Liver (tissue), 9 donors: ENCODE results near the gene NEK8. TPM values are rescaled to one million over a fixed set of nuclear protein-coding genes. Genes with fewer than 3 reads are reported as not detected.

Experiments used
- DNase-seq: peaks from one replicate; pipeline ENCODE4 v3.0.0-alpha.2; 2017; ENCODE audit warnings: low spot score
- H3K27ac ChIP-seq, 2 donors: one replicate each; pipeline ENCODE4 v1.7.0; 2013; ENCODE audit warnings: inconsistent platforms in 2 of 2, low read length in 2 of 2, control low read depth in 1 of 2, low read depth in 1 of 2, mild to moderate bottlenecking in 1 of 2
- H3K27me3 ChIP-seq, 4 donors: one replicate each; pipeline versions ENCODE4 v1.6.1 to v1.7.0; 2013; ENCODE audit warnings: low read length in 3 of 4, inconsistent platforms in 1 of 4, mild to moderate bottlenecking in 1 of 4, moderate library complexity in 1 of 4; ENCODE audit not compliant: control insufficient read depth in 4 of 4, insufficient read depth in 4 of 4
- H3K36me3 ChIP-seq, 4 donors: one replicate each; pipeline versions ENCODE4 v1.6.1 to v1.7.0; 2013; ENCODE audit warnings: low read length in 3 of 4, mild to moderate bottlenecking in 3 of 4, low read depth in 1 of 4, moderate library complexity in 1 of 4; ENCODE audit not compliant: control insufficient read depth in 4 of 4, insufficient read depth in 3 of 4
- H3K4me1 ChIP-seq, 4 donors: one replicate each; pipeline versions ENCODE4 v1.6.1 to v1.7.0; 2013; ENCODE audit warnings: low read length in 3 of 4, mild to moderate bottlenecking in 3 of 4, moderate library complexity in 1 of 4; ENCODE audit not compliant: control insufficient read depth in 4 of 4, insufficient read depth in 4 of 4
- H3K4me3 ChIP-seq, 3 donors: one replicate each; pipeline versions ENCODE4 v1.6.1 to v1.7.0; 2013; ENCODE audit warnings: low read length in 3 of 3, control low read depth in 1 of 3, low read depth in 1 of 3, mild to moderate bottlenecking in 1 of 3
- H3K9ac ChIP-seq, 2 donors: one replicate each; pipeline ENCODE4 v1.7.0; 2013; ENCODE audit warnings: low read length in 2 of 2, mild to moderate bottlenecking in 2 of 2, moderate library complexity in 2 of 2, control low read depth in 1 of 2, low read depth in 1 of 2
- H3K9me3 ChIP-seq, 4 donors: one replicate each; pipeline versions ENCODE4 v1.6.1 to v1.7.0; 2013; ENCODE audit warnings: low read length in 3 of 4; ENCODE audit not compliant: control insufficient read depth in 4 of 4
- ATF3 ChIP-seq: IDR thresholded peaks from 2 replicates; pipeline ENCODE4 v1.6.1; 2016; ENCODE audit warnings: antibody characterized with exemption
- CTCF ChIP-seq: fragments of 150-350 bp; IDR thresholded peaks from 2 replicates; pipeline ENCODE4 v1.5.1; 2017; ENCODE audit warnings: improper control_type of control experiment, low read depth, low read length; ENCODE audit not compliant: missing input control
- FOXA1 ChIP-seq: IDR thresholded peaks from 2 replicates; pipeline ENCODE4 v1.6.1; 2016; ENCODE audit warnings: antibody characterized with exemption
- FOXA2 ChIP-seq: IDR thresholded peaks from 2 replicates; pipeline ENCODE4 v1.6.1; 2016; ENCODE audit warnings: antibody characterized with exemption
- GABPA ChIP-seq, 2 donors: IDR thresholded peaks in 1 of 2; conservative IDR thresholded peaks in 1 of 2; 2 replicates each; pipeline ENCODE4 v1.6.1; 2016; ENCODE audit warnings: antibody characterized with exemption in 2 of 2, mild to moderate bottlenecking in 1 of 2, moderate library complexity in 1 of 2
- HNF4A ChIP-seq, 2 donors: conservative IDR thresholded peaks; 2 replicates each; pipeline ENCODE4 v1.6.1; 2016; ENCODE audit warnings: antibody characterized with exemption in 2 of 2, mild to moderate bottlenecking in 2 of 2
- JUND ChIP-seq, 2 donors: IDR thresholded peaks; 2 replicates each; pipeline ENCODE4 v1.6.1; 2016; ENCODE audit warnings: antibody characterized with exemption in 2 of 2
- REST ChIP-seq: IDR thresholded peaks from 2 replicates; pipeline ENCODE4 v1.6.1; 2016; ENCODE audit warnings: antibody characterized with exemption, mild to moderate bottlenecking
- RXRA ChIP-seq, 2 donors: IDR thresholded peaks; 2 replicates each; pipeline ENCODE4 v1.6.1; 2017 to 2018; ENCODE audit warnings: antibody characterized with exemption in 2 of 2, mild to moderate bottlenecking in 1 of 2
- SP1 ChIP-seq: IDR thresholded peaks from 2 replicates; pipeline ENCODE4 v1.6.1; 2018; ENCODE audit warnings: antibody characterized with exemption, mild to moderate bottlenecking
- TAF1 ChIP-seq: conservative IDR thresholded peaks from 2 replicates; pipeline ENCODE4 v1.6.1; 2016; ENCODE audit warnings: antibody characterized with exemption, mild to moderate bottlenecking
- YY1 ChIP-seq: IDR thresholded peaks from 2 replicates; pipeline ENCODE4 v1.6.1; 2016; ENCODE audit warnings: antibody characterized with exemption, mild to moderate bottlenecking
- ZBTB33 ChIP-seq: IDR thresholded peaks from 2 replicates; pipeline ENCODE4 v1.6.1; 2016; ENCODE audit warnings: antibody characterized with exemption
- WGBS: extraction: QIAGEN DNeasy Blood & Tissue Kit; methylation state at CpG from one replicate; pipeline ENCODE4 v1.1.7; 2013; 5-methylcytosine and 5-hydroxymethylcytosine counted together
- polyA plus RNA-seq, 2 donors: library from polyadenylated mRNA; stranded (reverse) in 1 of 2; unstranded in 1 of 2; fragments of 200-250 nt in 1 of 2; fragments of >200 nt in 1 of 2; fragmentation: Nextera tagmentation in 1 of 2; extraction: Ambion mirVana in 1 of 2; gene quantifications; one replicate each; pipeline versions ENCODE4 v1.2.1 to v1.2.3, GENCODE V29; 2013 to 2015
- total RNA-seq, 2 donors: library from RNA; depleted of rRNA; stranded (reverse); fragments of >200 nt; gene quantifications; one replicate each; pipeline ENCODE4 v1.2.3, GENCODE V29; 2014
- donor health status: healthy.
- donor health status: healthy.
- donor health status: healthy.
- donor health status: healthy.
- donor health status: healthy.

Gene NEK8
- total and polyA plus RNA-seq, 4 donors = 1.7 to 7.8 (median 4.5) TPM

GRCh38 chr17:28747051-28747691 is 18.6 kb downstream of the NEK8 start:
- no peaks in the 10 kb centered on the region for H3K27me3 ChIP-seq
- no peak for TF ChIP-seq ATF3
- TF ChIP-seq YY1 = no peak
- TF ChIP-seq REST = no peak
- no peak for TF ChIP-seq GABPA (IDR thresholded peaks at IDR 0.05 in 1 of 2, conservative IDR thresholded peaks at IDR 0.05 in 1 of 2)
- TF ChIP-seq RXRA (IDR thresholded peaks at IDR 0.05) = no peak
- TF ChIP-seq JUND (IDR thresholded peaks at IDR 0.05) = no peak
- TF ChIP-seq CTCF = no peak
- TF ChIP-seq HNF4A (conservative IDR thresholded peaks at IDR 0.05) = no peak
- TF ChIP-seq TAF1 = no peak
- TF ChIP-seq FOXA2 = no peak
- H3K36me3 ChIP-seq = peaks cover 4 to 30% (median 20%) of the 10 kb centered on the region in 4 donors
- WGBS = 34% methylated on average over 7 of the region's 7 CpGs
- peak overlapping the region; percentile 74 to 92 for H3K27ac ChIP-seq
- no peak overlapping the region for H3K9ac ChIP-seq
- no peaks in the 10 kb centered on the region for H3K9me3 ChIP-seq
- H3K4me1 ChIP-seq = peaks cover 16 to 50% (median 35%) of the 10 kb centered on the region in 4 donors
- DNase-seq = no peak
- H3K4me3 ChIP-seq = no peak overlapping the region

- Histone ChIP-seq H3K4me1 (peaks cover 15 to 48% (median 33%) of the 10 kb centered on the region in 4 donors), H3K36me3 (peaks cover 4 to 33% (median 22%) of the 10 kb centered on the region in 4 donors), H3K9ac (no peak overlapping the region), H3K27me3 (no peaks in the 10 kb centered on the region), H3K9me3 (no peaks in the 10 kb centered on the region), H3K27ac (no peak overlapping the region), H3K4me3 (no peak overlapping the region)
- DNase-seq = no peak
- 91% methylated on average over 18 of the region's 18 CpGs for WGBS
- TF ChIP-seq SP1 = no peak
- TF ChIP-seq CTCF = no peak
- no peak for TF ChIP-seq REST
- TF ChIP-seq ATF3 = no peak
- TF ChIP-seq RXRA (IDR thresholded peaks at IDR 0.05) = no peak
- TF ChIP-seq JUND (IDR thresholded peaks at IDR 0.05) = no peak
- TF ChIP-seq HNF4A (conservative IDR thresholded peaks at IDR 0.05) = no peak
- TF ChIP-seq ZBTB33 = no peak
- TF ChIP-seq FOXA1 = no peak
- no peak for TF ChIP-seq GABPA (IDR thresholded peaks at IDR 0.05 in 1 of 2, conservative IDR thresholded peaks at IDR 0.05 in 1 of 2)
These were observed 19.5 kb downstream of the NEK8 start for GRCh38 chr17:28747801-28748750.
